Mesodermal cell (in vitro differentiated cells): ENCODE results near the gene SKA1.
A peak's percentile ranks its signal among the peaks of the same experiment; 100 is the strongest.

ENCODE experiments used
- H3K27ac ChIP-seq: 2 replicates; pipeline ENCODE4 v1.7.0; 2013; ENCODE audit warnings: mild to moderate bottlenecking, low read depth, low read length, moderate library complexity; ENCODE audit not compliant: severe bottlenecking
- H3K36me3 ChIP-seq: 2 replicates; pipeline ENCODE4 v1.7.1; 2013; ENCODE audit warnings: mild to moderate bottlenecking, low read length, moderate library complexity; ENCODE audit not compliant: control insufficient read depth, insufficient read depth
- H3K4me1 ChIP-seq: one replicate; pipeline ENCODE4 v1.7.1; 2013; ENCODE audit warnings: mild to moderate bottlenecking, low read length; ENCODE audit not compliant: insufficient read depth, control insufficient read depth, poor library complexity, severe bottlenecking
- H3K4me3 ChIP-seq: 2 replicates; pipeline ENCODE4 v1.7.0; 2013; ENCODE audit warnings: low read length, control low read depth, mild to moderate bottlenecking; ENCODE audit not compliant: insufficient read depth, poor library complexity, severe bottlenecking; ENCODE audit errors: extremely low read depth
- H3K9me3 ChIP-seq: 2 replicates; pipeline ENCODE4 v1.7.1; 2013; ENCODE audit warnings: mild to moderate bottlenecking, low read length, moderate library complexity; ENCODE audit not compliant: control insufficient read depth
- WGBS, 2 experiments: methylation state at CpG; one replicate each; pipeline ENCODE4 v1.1.5; 2013; ENCODE audit warnings: missing lambda C conversion rate in 2 of 2; ENCODE audit not compliant: insufficient coverage in 2 of 2; 5-methylcytosine and 5-hydroxymethylcytosine counted together

The SKA1 gene

DNA sequence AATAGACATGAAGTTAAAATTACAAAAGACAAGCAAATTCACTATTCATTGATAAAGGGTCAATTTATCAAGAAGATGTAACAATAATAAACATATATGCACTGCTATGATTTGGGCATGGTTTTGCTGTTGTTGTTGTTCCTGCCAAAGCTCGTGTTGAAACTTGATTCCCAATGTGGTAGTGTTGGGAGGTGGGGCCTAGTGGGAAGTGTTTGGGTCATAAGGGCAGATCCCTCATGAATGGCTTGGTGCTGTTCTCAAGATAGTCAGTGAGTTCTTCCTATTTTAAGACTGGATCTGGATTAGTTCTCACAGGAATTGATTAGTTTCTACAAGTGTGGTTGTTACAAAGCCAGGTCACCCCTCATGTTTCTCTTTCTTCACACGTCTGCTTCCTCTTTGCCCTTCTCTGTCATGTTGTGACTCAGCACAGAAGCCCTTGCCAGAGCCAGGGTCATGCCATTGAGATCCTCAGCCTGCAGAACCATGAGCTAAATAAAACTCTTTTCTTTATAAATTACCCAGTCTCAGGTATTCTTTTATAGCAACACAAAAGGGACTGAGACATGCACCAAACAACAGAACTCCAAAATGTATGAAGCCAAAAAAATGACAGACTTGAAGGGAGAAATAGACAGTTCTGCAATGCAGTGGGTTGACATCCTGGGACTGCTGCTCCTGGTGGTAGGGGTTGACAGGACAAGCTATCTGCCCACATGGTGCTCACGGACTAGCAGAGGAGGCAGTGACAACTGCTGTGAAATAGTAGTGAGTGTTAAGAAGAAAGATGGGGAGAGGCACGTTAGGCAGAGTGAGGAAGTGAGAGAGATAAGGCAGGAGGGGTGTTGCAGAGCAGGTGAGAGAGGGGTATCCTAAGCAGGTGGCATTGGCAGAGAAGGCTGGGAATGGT is 18.6 kb upstream of the SKA1 start:
- Histone ChIP-seq H3K4me3 (no peak overlapping the region), H3K4me1 (no peaks in the 10 kb centered on the region)
- WGBS, 2 experiments = 40 to 42% methylated on average over 4 of the region's 4 CpGs

DNA sequence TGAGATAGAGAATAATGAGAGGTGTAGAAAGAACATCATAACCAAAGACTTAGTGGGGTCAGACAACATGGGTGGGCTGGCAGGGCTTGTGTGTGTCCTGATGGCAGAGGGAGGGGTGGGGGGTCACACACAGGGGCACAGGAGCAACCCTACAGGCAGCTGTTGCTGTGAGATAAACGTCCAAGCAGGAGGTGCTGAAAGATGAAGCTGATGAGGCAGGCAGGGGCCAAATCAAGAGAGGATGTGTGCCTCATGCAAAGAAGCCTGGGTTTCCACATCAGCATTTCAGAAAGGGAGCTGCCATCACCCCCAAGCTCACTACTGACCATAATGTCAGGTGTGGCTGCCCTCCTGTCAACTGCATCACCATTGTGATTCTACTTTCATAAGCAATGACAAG is 16.0 kb upstream of the SKA1 start:
- Histone ChIP-seq H3K4me1 (no peaks in the 10 kb centered on the region), H3K9me3 (no peaks in the 10 kb centered on the region), H3K27ac (no peak overlapping the region), H3K4me3 (no peak overlapping the region), H3K36me3 (no peaks in the 10 kb centered on the region)
- 13 to 33% methylated on average over 1 of the region's 1 CpG for WGBS, 2 experiments

More for the DNA sequence above, 18.6 kb upstream of the SKA1 start:
- Histone ChIP-seq H3K36me3 (no peaks in the 10 kb centered on the region), H3K27ac (peak overlapping the region; percentile 62), H3K9me3 (no peaks in the 10 kb centered on the region)

DNA sequence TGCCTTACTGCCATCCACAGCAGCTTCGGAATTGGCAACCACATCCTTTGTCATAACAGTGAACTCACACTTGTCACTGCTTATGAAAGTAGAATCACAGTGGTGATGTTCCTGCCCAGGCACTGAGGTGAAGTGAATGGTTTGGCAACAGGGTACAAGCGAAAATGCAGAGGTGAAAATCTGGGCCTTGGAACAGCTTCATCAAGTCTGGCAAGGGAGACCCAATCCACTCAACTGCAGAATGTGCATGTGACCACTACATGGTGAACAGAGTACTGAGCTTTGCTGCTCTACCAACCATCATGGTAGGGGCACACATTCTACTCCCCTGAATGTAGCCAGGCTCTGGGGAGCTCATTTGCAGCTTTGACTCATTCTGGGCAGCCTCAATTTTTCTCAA is 15.0 kb upstream of the SKA1 start:
- H3K27ac ChIP-seq = no peak overlapping the region
- WGBS, 2 experiments = 89% methylated on average over 1 of the region's 2 CpGs; no CpG with 5 or more reads in 1 of the 2 experiments
- H3K4me1 ChIP-seq = no peaks in the 10 kb centered on the region
- H3K9me3 ChIP-seq = no peaks in the 10 kb centered on the region
- no peaks in the 10 kb centered on the region for H3K36me3 ChIP-seq
- H3K4me3 ChIP-seq = no peak overlapping the region

DNA sequence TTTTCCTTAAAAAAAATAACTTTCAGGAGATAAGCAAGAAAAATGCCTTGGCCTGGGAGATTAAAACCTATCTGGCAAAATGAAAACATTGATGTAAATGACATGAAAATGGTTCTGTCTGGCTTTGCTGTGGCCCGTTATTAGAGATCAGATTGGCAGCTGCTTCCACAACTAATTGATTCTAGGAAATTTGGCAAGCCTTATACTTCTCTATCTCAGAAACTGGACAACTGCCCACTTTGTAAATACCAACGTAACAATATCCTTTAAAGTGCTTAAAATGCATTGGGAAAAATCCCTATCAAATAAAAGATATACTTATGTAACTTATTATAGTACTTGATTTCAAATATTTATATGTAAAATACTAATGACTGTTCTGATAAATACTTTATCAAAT is 14.2 kb upstream of the SKA1 start:
- WGBS, 2 experiments = 63% methylated on average over 1 of the region's 2 CpGs; no CpG with 5 or more reads in 1 of the 2 experiments
- no peaks in the 10 kb centered on the region for H3K9me3 ChIP-seq

DNA sequence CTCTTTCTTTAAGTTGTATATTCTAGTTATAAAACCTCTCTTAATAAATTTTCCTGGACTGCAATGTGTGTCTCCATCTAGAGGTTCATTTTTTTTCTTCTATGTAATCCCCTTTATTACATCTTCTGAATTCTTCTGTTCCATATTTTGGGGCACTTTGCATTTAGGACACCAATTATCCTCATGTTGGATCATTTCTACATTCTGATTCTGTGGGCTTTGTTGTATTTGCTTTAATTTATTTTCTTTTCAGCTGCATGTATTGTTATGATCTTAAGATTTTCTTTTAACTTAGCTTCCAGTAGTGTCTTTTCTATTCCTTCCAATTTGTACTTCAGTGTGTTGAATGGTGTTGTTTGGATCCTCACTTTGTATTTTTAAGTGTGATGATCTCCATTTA is 5.2 kb upstream of the SKA1 start:
- Histone ChIP-seq H3K4me3 (no peak overlapping the region), H3K36me3 (no peaks in the 10 kb centered on the region), H3K4me1 (no peaks in the 10 kb centered on the region), H3K9me3 (peaks cover 5% of the 10 kb centered on the region), H3K27ac (no peak overlapping the region)

More for the DNA sequence above, 14.2 kb upstream of the SKA1 start:
- Histone ChIP-seq H3K36me3 (no peaks in the 10 kb centered on the region), H3K4me1 (no peaks in the 10 kb centered on the region), H3K4me3 (no peak overlapping the region), H3K27ac (no peak overlapping the region)

DNA sequence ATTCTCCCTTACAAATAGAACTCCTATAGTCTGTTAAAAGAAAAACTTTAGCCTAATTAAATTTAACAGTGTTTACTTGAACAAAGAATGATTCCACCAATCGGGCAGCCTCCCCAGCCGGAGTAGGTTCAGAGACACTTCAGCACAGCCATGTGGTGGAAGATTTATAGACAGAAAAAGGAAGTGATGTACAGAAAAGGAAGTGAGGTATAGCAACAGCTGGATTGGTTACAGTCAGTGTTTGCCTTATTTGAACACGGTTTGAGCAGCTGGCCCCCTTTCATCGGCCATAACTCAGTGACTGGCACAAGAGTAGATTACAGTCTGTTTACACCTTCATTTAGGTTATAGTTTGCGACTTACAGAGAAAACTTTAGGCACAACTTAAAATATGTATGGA is 2.1 kb upstream of the SKA1 start:
- peaks cover 8% of the 10 kb centered on the region for H3K36me3 ChIP-seq
- no peak overlapping the region for H3K4me3 ChIP-seq
- no peak overlapping the region for H3K27ac ChIP-seq
- peaks cover 5% of the 10 kb centered on the region for H3K9me3 ChIP-seq
- H3K4me1 ChIP-seq = peaks cover 6% of the 10 kb centered on the region
- 94 to 100% methylated on average over 3 to 5 of the region's 5 CpGs for WGBS, 2 experiments

DNA sequence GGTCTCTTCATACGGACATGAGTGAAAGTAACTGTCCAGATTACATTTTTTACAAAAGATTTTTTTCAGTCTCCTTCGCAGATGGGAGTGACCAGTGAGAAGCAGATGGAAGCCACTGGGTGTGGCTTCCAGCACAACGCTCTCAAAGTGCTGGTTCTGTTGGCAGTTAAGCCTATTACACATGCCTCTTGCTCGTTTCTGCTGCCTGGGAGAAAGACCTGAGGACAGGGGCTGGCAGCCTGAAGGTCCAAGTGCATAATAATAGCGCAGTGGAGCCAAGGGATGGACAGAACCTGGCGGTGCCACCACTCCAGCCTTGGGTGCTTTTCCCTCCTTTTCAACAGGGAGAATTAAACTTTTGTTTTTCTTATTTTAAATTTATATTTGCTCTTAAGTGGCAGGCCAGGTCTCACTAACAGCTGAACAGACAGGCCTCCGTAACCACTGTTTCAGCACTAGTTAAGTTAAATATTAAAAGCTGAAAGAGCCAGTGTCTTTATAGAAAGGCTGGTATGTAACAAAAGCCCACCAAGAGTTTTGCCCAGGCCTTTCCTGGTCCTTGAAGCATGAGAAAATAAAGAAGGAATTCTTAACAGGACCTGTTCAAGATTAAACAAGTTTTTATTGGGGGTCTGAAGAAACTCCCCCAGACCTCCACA is 1.2 kb upstream of the SKA1 start:
- Histone ChIP-seq H3K4me1 (peaks cover 6% of the 10 kb centered on the region), H3K36me3 (peaks cover 15% of the 10 kb centered on the region), H3K27ac (no peak overlapping the region), H3K4me3 (no peak overlapping the region), H3K9me3 (peaks cover 5% of the 10 kb centered on the region)
- WGBS, 2 experiments = 75 to 78% methylated on average over 3 to 4 of the region's 7 CpGs

DNA sequence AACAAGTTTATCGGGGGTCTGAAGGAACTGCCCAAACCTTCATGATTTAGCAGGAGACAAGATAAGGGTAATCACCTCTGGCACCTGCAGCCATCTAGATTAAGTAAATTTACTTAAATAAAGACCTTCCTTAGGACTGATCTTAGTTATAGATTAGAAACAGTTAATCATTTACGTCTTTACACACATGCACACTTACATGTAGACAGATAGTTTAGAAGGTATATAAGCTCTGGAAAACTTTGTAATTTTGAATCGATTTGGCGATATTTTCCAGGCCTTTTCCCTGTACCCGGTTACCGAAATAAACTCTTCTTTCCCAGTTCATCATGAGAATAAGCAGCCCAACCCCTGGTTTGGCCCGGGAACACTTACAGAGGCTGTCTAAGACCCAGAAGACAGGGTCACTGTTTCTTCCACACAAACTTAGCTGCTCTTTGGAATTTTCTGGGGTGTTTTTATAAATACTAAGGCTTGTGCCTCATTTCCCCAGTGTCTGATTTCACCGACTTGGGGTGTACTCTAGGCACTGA is 560 bp upstream of the SKA1 start:
- 70 to 92% methylated on average over 5 to 7 of the region's 8 CpGs for WGBS, 2 experiments
- Histone ChIP-seq H3K9me3 (peaks cover 5% of the 10 kb centered on the region), H3K27ac (peak overlapping the region; percentile 2), H3K4me1 (peaks cover 6% of the 10 kb centered on the region), H3K4me3 (peak overlapping the region; percentile 74), H3K36me3 (peaks cover 15% of the 10 kb centered on the region)

DNA sequence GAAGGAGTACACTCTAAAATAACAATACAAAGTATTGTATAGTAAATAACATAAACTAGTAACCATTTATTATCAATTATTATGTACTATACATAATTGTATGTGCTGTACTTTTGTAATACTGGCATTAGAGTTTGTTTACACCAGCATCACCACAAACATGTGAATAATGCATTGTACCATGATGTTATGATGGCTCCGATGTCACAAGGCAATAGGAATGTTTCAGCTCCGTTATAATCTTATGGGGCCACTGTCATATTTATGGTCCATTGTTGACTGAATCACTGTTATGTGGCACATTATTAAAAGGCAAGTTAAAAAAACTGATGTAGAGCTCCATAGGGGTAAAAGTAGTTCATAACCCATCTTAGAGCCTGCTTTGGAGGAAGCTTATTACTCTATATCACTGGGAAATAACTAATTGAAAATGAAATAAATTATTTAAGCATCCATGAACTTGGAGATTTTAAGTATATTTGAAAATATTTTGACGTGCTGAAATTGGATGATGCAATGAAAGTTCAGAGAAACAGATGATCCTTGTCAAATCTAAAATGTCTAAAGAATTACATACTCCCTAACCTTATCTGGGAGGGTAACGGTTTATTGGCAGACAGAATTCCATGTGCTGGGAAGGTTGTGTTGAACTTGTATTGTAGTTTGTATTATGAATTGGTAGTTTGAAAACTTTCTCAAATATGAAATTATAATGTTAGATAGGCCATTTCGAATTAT is 2.4 kb downstream of the SKA1 start:
- WGBS, 2 experiments = 100% methylated on average over 1 to 2 of the region's 5 CpGs
- H3K27ac ChIP-seq = no peak overlapping the region
- no peaks in the 10 kb centered on the region for H3K9me3 ChIP-seq
- peaks cover 6% of the 10 kb centered on the region for H3K4me1 ChIP-seq
- peaks cover 30% of the 10 kb centered on the region for H3K36me3 ChIP-seq
- H3K4me3 ChIP-seq = no peak overlapping the region

DNA sequence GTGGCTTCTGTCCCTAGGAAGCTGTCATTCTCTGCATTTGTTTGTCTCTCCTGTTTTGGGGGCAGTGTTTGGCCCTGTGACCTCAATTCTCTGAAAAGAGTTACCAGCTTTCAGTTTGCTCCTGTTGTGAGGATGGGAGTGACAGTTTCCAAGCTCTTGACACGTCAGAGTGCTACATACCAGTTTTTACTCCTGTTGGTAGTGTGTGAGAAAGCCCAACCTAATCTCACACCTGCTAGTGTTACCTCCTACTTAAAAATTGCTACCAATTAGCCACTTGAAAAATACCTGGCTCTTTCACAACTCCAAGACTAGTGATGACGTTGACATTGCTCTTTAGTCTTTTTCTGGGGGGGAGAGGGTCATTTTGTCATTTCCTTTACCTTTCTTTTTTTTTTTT is 14.1 kb downstream of the SKA1 start:
- H3K27ac ChIP-seq = no peak overlapping the region

More for the DNA sequence above, 14.1 kb downstream of the SKA1 start:
- Histone ChIP-seq H3K4me1 (no peaks in the 10 kb centered on the region), H3K9me3 (no peaks in the 10 kb centered on the region), H3K4me3 (no peak overlapping the region), H3K36me3 (peaks cover 46% of the 10 kb centered on the region)
- no CpG with 5 or more reads among the region's 2 CpGs for WGBS, 2 experiments
